Neuronal stem cell (in vitro differentiated cells): ENCODE data around the gene RHD.
A peak's percentile ranks its signal among the peaks of the same experiment; 100 is the strongest.
"Not testable (repeated sequence)": the region's sequence is repeated elsewhere in the genome, so short reads cannot be mapped to it uniquely, and the experiment has no call there.

Source experiments
- DNase-seq: peaks from one replicate; pipeline ENCODE4 v3.0.0-alpha.2; 2013; ENCODE audit warnings: low spot score
- H2AFZ ChIP-seq: one replicate; pipeline ENCODE4 v1.6.1; 2013; ENCODE audit warnings: mild to moderate bottlenecking, low read length, inconsistent platforms
- H2AK5ac ChIP-seq: 2 replicates; pipeline ENCODE4 v1.6.1; 2013; ENCODE audit warnings: low read depth, mild to moderate bottlenecking, inconsistent platforms, low read length, moderate library complexity, mixed read lengths
- H2BK120ac ChIP-seq: 2 replicates; pipeline ENCODE4 v1.6.1; 2013; ENCODE audit warnings: low read depth, mild to moderate bottlenecking, inconsistent platforms, low read length, moderate library complexity, mixed read lengths
- H2BK12ac ChIP-seq: one replicate; pipeline ENCODE4 v1.6.1; 2013; ENCODE audit warnings: low read length, inconsistent platforms
- H2BK15ac ChIP-seq: 2 replicates; pipeline ENCODE4 v1.6.1; 2013; ENCODE audit warnings: mild to moderate bottlenecking, low read length, inconsistent platforms, mixed read lengths
- H2BK5ac ChIP-seq: one replicate; pipeline ENCODE4 v1.6.1; 2013; ENCODE audit warnings: inconsistent platforms, mild to moderate bottlenecking, low read length, moderate library complexity
- H3K14ac ChIP-seq: one replicate; pipeline ENCODE4 v1.6.1; 2013; ENCODE audit warnings: low read length, inconsistent platforms
- H3K18ac ChIP-seq: 2 replicates; pipeline ENCODE4 v1.6.1; 2013; ENCODE audit warnings: low read length, inconsistent platforms
- H3K23ac ChIP-seq: 2 replicates; pipeline ENCODE4 v1.6.1; 2013; ENCODE audit warnings: low read depth, mild to moderate bottlenecking, mixed read lengths, low read length, inconsistent platforms; ENCODE audit not compliant: poor library complexity
- H3K27ac ChIP-seq: replicated peaks from 3 replicates; pipeline ENCODE4 v1.5.1; 2013; ENCODE audit warnings: low read length, inconsistent platforms
- H3K27me3 ChIP-seq, 3 experiments: 2 replicates each; pipeline ENCODE4 v1.6.1; 2013; ENCODE audit warnings: low read length in 3 of 3, mild to moderate bottlenecking in 2 of 3, inconsistent platforms in 1 of 3, low read depth in 1 of 3, mixed read lengths in 1 of 3, moderate library complexity in 1 of 3; ENCODE audit not compliant: control insufficient read depth in 3 of 3, insufficient read depth in 3 of 3
- H3K36me3 ChIP-seq, 2 donors: replicated peaks in 1 of 2; 2 replicates each; pipeline ENCODE4 v1.6.1; 2013; ENCODE audit warnings: low read length in 2 of 2; ENCODE audit not compliant: control insufficient read depth in 2 of 2, insufficient read depth in 2 of 2
- H3K4ac ChIP-seq: 2 replicates; pipeline ENCODE4 v1.6.1; 2013; ENCODE audit warnings: inconsistent platforms, mild to moderate bottlenecking, low read length, moderate library complexity
- H3K4me1 ChIP-seq, 2 donors: 1 replicate in 1 of 2; 2 replicates in 1 of 2; pipeline ENCODE4 v1.6.1; 2013; ENCODE audit warnings: low read length in 2 of 2, low read depth in 1 of 2; ENCODE audit not compliant: control insufficient read depth in 2 of 2, insufficient read depth in 1 of 2
- H3K4me2 ChIP-seq: one replicate; pipeline ENCODE4 v1.6.1; 2013; ENCODE audit warnings: mild to moderate bottlenecking, low read length, inconsistent platforms; ENCODE audit not compliant: insufficient read depth, poor library complexity, severe bottlenecking
- H3K4me3 ChIP-seq, 2 donors: 2 replicates each; pipeline ENCODE4 v1.5.1; 2013; ENCODE audit warnings: low read length in 2 of 2, mild to moderate bottlenecking in 2 of 2, inconsistent platforms in 1 of 2, moderate library complexity in 1 of 2
- H3K79me1 ChIP-seq: one replicate; pipeline ENCODE4 v1.6.1; 2013; ENCODE audit warnings: low read depth, mild to moderate bottlenecking, inconsistent platforms, low read length, moderate library complexity
- H3K9ac ChIP-seq: one replicate; pipeline ENCODE4 v1.6.1; 2013; ENCODE audit warnings: mild to moderate bottlenecking, low read depth, low read length, inconsistent platforms; ENCODE audit not compliant: poor library complexity
- H3K9me3 ChIP-seq, 2 donors: replicated peaks in 1 of 2; 2 replicates each; pipeline versions ENCODE3 to v1.6.1; 2013; ENCODE audit warnings: low read length in 2 of 2, mild to moderate bottlenecking in 2 of 2, inconsistent platforms in 1 of 2, low read depth in 1 of 2, mixed read lengths in 1 of 2, moderate library complexity in 1 of 2; ENCODE audit not compliant: control insufficient read depth in 2 of 2, insufficient read depth in 1 of 2
- H4K8ac ChIP-seq: one replicate; pipeline ENCODE4 v1.6.1; 2013; ENCODE audit warnings: low read depth, mild to moderate bottlenecking, inconsistent platforms, low read length, moderate library complexity
- H4K91ac ChIP-seq: one replicate; pipeline ENCODE4 v1.6.1; 2013; ENCODE audit warnings: low read length, low read depth, mild to moderate bottlenecking, inconsistent platforms; ENCODE audit not compliant: poor library complexity
- WGBS, 2 donors: extraction: QIAGEN DNeasy Blood & Tissue Kit; methylation state at CpG; one replicate each; pipeline ENCODE4 v1.1.7; 2013; ENCODE audit warnings: missing lambda C conversion rate in 2 of 2, mixed read lengths in 1 of 2; ENCODE audit not compliant: insufficient read length in 2 of 2, insufficient replicate concordance in 1 of 2; ENCODE audit errors: extremely low coverage in 2 of 2; 5-methylcytosine and 5-hydroxymethylcytosine counted together

The RHD gene

GRCh38 chr1:25232866-25233784, 39.2 kb upstream of the RHD start:
- no peak overlapping the region for H3K14ac ChIP-seq
- no peak overlapping the region for H4K91ac ChIP-seq
- H3K18ac ChIP-seq = no peak overlapping the region
- no peak overlapping the region for H2BK15ac ChIP-seq
- H3K79me1 ChIP-seq = peaks cover 2% of the 10 kb centered on the region
- H2AK5ac ChIP-seq = no peak overlapping the region
- H3K4ac ChIP-seq = no peak overlapping the region
- H3K4me2 ChIP-seq = peak overlapping the region; percentile 41
- peak; percentile 51 for DNase-seq
- H4K8ac ChIP-seq = no peak overlapping the region
- no peak overlapping the region for H2BK120ac ChIP-seq
- H2BK5ac ChIP-seq = no peak overlapping the region
- no CpG with 5 or more reads among the region's 13 CpGs for WGBS, 2 donors
- H3K9me3 ChIP-seq = no peaks in the 10 kb centered on the region
- no peak overlapping the region for H3K23ac ChIP-seq
- H3K27me3 ChIP-seq = no peaks in the 10 kb centered on the region
- H3K4me3 ChIP-seq = peak overlapping the region; percentile 76 to 98
- H3K4me1 ChIP-seq = peaks cover 3 to 6% of the 10 kb centered on the region in 2 donors
- peaks cover 6 to 50% of the 10 kb centered on the region in 2 donors for H3K36me3 ChIP-seq
- no peak overlapping the region for H3K9ac ChIP-seq
- H2BK12ac ChIP-seq = no peak overlapping the region
- peak overlapping the region; percentile 83 for H2AFZ ChIP-seq
- peak overlapping the region; percentile 76 for H3K27ac ChIP-seq

- H3K27ac ChIP-seq, H3K4me2 ChIP-seq, H3K9ac ChIP-seq, H3K9me3 ChIP-seq, H3K4me3 ChIP-seq, H3K23ac ChIP-seq, H2AFZ ChIP-seq, H2AK5ac ChIP-seq, H4K8ac ChIP-seq, H3K4ac ChIP-seq, H2BK12ac ChIP-seq, H2BK120ac ChIP-seq, H3K14ac ChIP-seq, H3K4me1 ChIP-seq, H3K79me1 ChIP-seq, H3K18ac ChIP-seq, H4K91ac ChIP-seq, H2BK15ac ChIP-seq, DNase-seq, H2BK5ac ChIP-seq, H3K27me3 ChIP-seq: not testable (repeated sequence)
- whole genome bisulfite sequencing, 2 donors = no CpG with 5 or more reads among the region's 10 CpGs
- H3K36me3 ChIP-seq = peaks cover 2 to 30% of the 10 kb centered on the region in 2 donors
These were observed 36.9 kb upstream of the RHD start for GRCh38 chr1:25235411-25235810.

- H2AK5ac ChIP-seq, H2BK15ac ChIP-seq, H3K4me1 ChIP-seq, H3K14ac ChIP-seq, H3K27me3 ChIP-seq, H3K9ac ChIP-seq, H3K4me3 ChIP-seq, H4K91ac ChIP-seq, H3K4ac ChIP-seq, DNase-seq, H3K27ac ChIP-seq, H3K18ac ChIP-seq, H3K23ac ChIP-seq, H2BK5ac ChIP-seq, H2AFZ ChIP-seq, H2BK120ac ChIP-seq, H3K79me1 ChIP-seq, H2BK12ac ChIP-seq, H3K9me3 ChIP-seq, H4K8ac ChIP-seq, H3K4me2 ChIP-seq: not testable (repeated sequence)
- peaks cover 0 to 30% of the 10 kb centered on the region in 2 donors for H3K36me3 ChIP-seq
- no CpG with 5 or more reads among the region's 7 CpGs for WGBS, 2 donors
These were observed 36.0 kb upstream of the RHD start for GRCh38 chr1:25236261-25236660.

- no peak overlapping the region for H2BK5ac ChIP-seq
- no peak overlapping the region for H2BK120ac ChIP-seq
- no peak overlapping the region for H2AFZ ChIP-seq
- no peak overlapping the region for H2BK12ac ChIP-seq
- no CpG with 5 or more reads among the region's 11 CpGs for WGBS, 2 donors
- H3K4me1 ChIP-seq = peaks cover 0 to 6% of the 10 kb centered on the region in 2 donors
- no peaks in the 10 kb centered on the region for H3K27me3 ChIP-seq
- no peak overlapping the region for H3K4ac ChIP-seq
- H3K36me3 ChIP-seq = peaks cover 2 to 46% of the 10 kb centered on the region in 2 donors
- no peak overlapping the region for H3K4me2 ChIP-seq
- H2AK5ac ChIP-seq = no peak overlapping the region
- no peak overlapping the region for H3K18ac ChIP-seq
- no peak overlapping the region for H3K9ac ChIP-seq
- DNase-seq = no peak
- H3K14ac ChIP-seq = no peak overlapping the region
- H3K27ac ChIP-seq = no peak overlapping the region
- peaks cover 0 to 2% of the 10 kb centered on the region in 2 donors for H3K9me3 ChIP-seq
- H2BK15ac ChIP-seq = no peak overlapping the region
- no peak overlapping the region for H4K91ac ChIP-seq
- H3K79me1 ChIP-seq = no peaks in the 10 kb centered on the region
- H3K4me3 ChIP-seq = no peak overlapping the region
- no peak overlapping the region for H4K8ac ChIP-seq
- no peak overlapping the region for H3K23ac ChIP-seq
These were observed 34.3 kb upstream of the RHD start for GRCh38 chr1:25238046-25238445.
